OCI-LY7 (cell line): ENCODE data around the gene GMDS.

Source experiments
- EZH2phosphoT487 ChIP-seq: fragments of 200-600 bp; sonication (generic); IDR thresholded peaks from 2 replicates; pipeline ENCODE4 v1.6.1; 2018; ENCODE audit warnings: low read depth, borderline replicate concordance, mild to moderate bottlenecking, mixed run types, antibody characterized with exemption, low read length, moderate library complexity, mixed read lengths
- TF ChIP-seq, protein P1 (sequence below): fragments of 200-600 bp; sonication (generic); conservative IDR thresholded peaks from 2 replicates; pipeline ENCODE4 v1.5.1; 2014; ENCODE audit warnings: mild to moderate bottlenecking, antibody characterized with exemption, low read length, moderate library complexity, mixed read lengths

DNA sequence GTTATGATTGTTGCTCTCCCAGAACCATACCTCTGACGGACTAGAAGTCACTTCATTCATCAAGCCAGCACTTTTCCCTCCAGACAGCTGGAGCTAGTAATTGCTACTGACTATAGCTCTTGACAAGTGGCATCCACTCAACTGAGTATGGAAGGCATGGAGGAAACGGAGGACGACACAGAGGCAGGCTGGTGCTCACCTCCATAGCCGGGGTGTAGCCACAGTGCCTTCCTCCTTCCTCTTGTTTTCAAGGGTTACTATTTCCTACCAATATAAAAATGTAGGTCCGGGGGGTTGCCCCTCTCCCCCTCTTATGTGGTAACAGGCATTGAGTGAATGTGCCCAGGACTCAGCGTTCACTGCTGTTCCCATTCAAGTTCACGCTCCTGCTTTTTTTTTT is 659.1 kb downstream of the GMDS start:
- TF ChIP-seq, protein P1, sequence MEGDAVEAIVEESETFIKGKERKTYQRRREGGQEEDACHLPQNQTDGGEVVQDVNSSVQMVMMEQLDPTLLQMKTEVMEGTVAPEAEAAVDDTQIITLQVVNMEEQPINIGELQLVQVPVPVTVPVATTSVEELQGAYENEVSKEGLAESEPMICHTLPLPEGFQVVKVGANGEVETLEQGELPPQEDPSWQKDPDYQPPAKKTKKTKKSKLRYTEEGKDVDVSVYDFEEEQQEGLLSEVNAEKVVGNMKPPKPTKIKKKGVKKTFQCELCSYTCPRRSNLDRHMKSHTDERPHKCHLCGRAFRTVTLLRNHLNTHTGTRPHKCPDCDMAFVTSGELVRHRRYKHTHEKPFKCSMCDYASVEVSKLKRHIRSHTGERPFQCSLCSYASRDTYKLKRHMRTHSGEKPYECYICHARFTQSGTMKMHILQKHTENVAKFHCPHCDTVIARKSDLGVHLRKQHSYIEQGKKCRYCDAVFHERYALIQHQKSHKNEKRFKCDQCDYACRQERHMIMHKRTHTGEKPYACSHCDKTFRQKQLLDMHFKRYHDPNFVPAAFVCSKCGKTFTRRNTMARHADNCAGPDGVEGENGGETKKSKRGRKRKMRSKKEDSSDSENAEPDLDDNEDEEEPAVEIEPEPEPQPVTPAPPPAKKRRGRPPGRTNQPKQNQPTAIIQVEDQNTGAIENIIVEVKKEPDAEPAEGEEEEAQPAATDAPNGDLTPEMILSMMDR, result no peak
- TF ChIP-seq EZH2phosphoT487, result no peak
